Spleen (tissue), 7 donors: Measurements from ENCODE around the gene TMEM198.

Source experiments
- POLR2A ChIP-seq, 3 donors: fragments of 450-650 bp; IDR thresholded peaks; one replicate each; pipeline ENCODE4 v1.5.1; 2017; ENCODE audit warnings: antibody characterized with exemption in 3 of 3, mild to moderate bottlenecking in 1 of 3
- TF ChIP-seq, protein P1 (sequence below), 11 experiments: fragments of 200-600 bp in 7 of 11; fragments of 450-650 bp in 4 of 11; sonication (generic) in 4 of 11; IDR thresholded peaks in 8 of 11; conservative IDR thresholded peaks in 3 of 11; 1 replicate in 7 of 11; 2 replicates in 4 of 11; pipeline versions ENCODE4 v1.4.0 to v1.8.0; 2016 to 2021; ENCODE audit warnings: antibody characterized with exemption in 11 of 11, inconsistent platforms in 4 of 11, mild to moderate bottlenecking in 1 of 11
- donor health status: DM: no; HTN: no; CAD: no; lungs with moderate emphysema.
- donor health status: DM: no; HTN: no; CAD: no.
- donor health status: DM: no; HTN: no; CAD: no.

DNA sequence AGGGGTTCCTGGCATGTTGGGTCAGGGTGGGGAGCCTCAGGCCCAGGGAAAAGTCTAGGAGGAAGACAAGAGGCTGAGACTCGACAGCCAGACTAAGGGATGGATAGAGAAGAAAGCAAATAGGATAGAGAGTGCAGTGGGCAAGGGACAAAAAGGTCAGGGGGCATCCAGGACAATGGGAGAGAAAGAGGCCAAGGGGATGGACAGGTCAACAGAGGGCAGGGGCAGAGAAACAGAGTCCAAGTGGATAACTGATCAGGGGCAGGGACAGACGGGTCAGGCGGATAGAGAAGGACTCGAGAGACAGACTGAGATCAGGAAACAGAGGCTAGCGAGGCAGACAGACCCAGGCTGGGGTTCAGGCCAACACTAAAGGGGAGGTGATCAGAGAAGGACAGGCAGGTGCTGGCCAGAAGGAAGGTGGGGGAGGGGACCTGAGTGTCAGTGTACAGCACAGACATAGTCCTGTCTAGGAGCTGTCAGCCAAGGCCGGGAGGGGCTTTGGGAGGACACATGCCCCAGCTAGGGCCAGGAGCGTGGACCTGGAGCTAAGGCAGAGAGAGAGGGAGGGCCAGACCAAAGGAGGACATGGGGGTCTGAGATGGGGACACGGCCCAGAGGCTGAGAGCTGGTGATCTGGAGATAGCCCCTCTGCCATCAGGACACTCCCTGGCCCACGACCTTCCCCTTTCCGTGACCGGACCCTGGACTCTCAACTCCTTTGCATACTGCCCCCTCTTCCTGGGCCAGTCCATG lies 17.3 kb upstream of the TMEM198 start:
- TF ChIP-seq, protein P1, sequence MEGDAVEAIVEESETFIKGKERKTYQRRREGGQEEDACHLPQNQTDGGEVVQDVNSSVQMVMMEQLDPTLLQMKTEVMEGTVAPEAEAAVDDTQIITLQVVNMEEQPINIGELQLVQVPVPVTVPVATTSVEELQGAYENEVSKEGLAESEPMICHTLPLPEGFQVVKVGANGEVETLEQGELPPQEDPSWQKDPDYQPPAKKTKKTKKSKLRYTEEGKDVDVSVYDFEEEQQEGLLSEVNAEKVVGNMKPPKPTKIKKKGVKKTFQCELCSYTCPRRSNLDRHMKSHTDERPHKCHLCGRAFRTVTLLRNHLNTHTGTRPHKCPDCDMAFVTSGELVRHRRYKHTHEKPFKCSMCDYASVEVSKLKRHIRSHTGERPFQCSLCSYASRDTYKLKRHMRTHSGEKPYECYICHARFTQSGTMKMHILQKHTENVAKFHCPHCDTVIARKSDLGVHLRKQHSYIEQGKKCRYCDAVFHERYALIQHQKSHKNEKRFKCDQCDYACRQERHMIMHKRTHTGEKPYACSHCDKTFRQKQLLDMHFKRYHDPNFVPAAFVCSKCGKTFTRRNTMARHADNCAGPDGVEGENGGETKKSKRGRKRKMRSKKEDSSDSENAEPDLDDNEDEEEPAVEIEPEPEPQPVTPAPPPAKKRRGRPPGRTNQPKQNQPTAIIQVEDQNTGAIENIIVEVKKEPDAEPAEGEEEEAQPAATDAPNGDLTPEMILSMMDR (IDR thresholded peaks at IDR 0.05 in 8 of 11, conservative IDR thresholded peaks at IDR 0.05 in 3 of 11) = no peak
- TF ChIP-seq POLR2A (IDR thresholded peaks at IDR 0.05) = no peak
